ENCODE data around the gene ITPKB.

ITPKB gene

GRCh38 chr1:226662642-226663326 is 76.3 kb downstream of the ITPKB start:
- peak; percentile 92 for DNase-seq

- DNase-seq, result no peak
These were observed 77.1 kb downstream of the ITPKB start for GRCh38 chr1:226661965-226662364.

- DNase-seq, result no peak
These were observed 77.8 kb downstream of the ITPKB start for GRCh38 chr1:226661271-226661670.

- no peak for DNase-seq
These were observed 78.5 kb downstream of the ITPKB start for GRCh38 chr1:226660410-226661182.

- DNase-seq, result no peak
These were observed 79.4 kb downstream of the ITPKB start for GRCh38 chr1:226659641-226660040.

- DNase-seq, result no peak
These were observed 79.9 kb downstream of the ITPKB start for GRCh38 chr1:226659136-226659535.

- DNase-seq, result no peak
These were observed 80.4 kb downstream of the ITPKB start for GRCh38 chr1:226658546-226659125.

- DNase-seq, result no peak
These were observed 81.1 kb downstream of the ITPKB start for GRCh38 chr1:226657895-226658545.

GRCh38 chr1:226656601-226657277 is 82.3 kb downstream of the ITPKB start:
- peak; percentile 72 for DNase-seq

GRCh38 chr1:226656201-226656600 is 82.9 kb downstream of the ITPKB start:
- DNase-seq, result no peak

- DNase-seq, result no peak
These were observed 83.6 kb downstream of the ITPKB start for GRCh38 chr1:226655251-226656163.

GRCh38 chr1:226654668-226655055 is 84.4 kb downstream of the ITPKB start:
- no peak for DNase-seq

GRCh38 chr1:226654046-226654667 is 84.9 kb downstream of the ITPKB start:
- DNase-seq, result no peak

- DNase-seq, result peak; percentile 82
These were observed 85.7 kb downstream of the ITPKB start for GRCh38 chr1:226653311-226653921.

GRCh38 chr1:226652613-226653012 is 86.5 kb downstream of the ITPKB start:
- no peak for DNase-seq

GRCh38 chr1:226651732-226652105 is 87.4 kb downstream of the ITPKB start:
- no peak for DNase-seq

GRCh38 chr1:226651041-226651731 is 87.9 kb downstream of the ITPKB start:
- DNase-seq, result no peak

GRCh38 chr1:226650236-226650841 is 88.7 kb downstream of the ITPKB start:
- DNase-seq, result no peak

GRCh38 chr1:226649780-226650179 is 89.3 kb downstream of the ITPKB start:
- DNase-seq, result peak; percentile 31

GRCh38 chr1:226649244-226649643 is 89.8 kb downstream of the ITPKB start:
- DNase-seq, result no peak
